Type B pancreatic cell (in vitro differentiated cells): ENCODE data around the gene TMEM101. TPM values are rescaled to one million over a fixed set of nuclear protein-coding genes. Genes with fewer than 3 reads are reported as not detected.

ENCODE experiments used
- DNase-seq: peaks from one replicate; pipeline ENCODE4 v3.0.0; 2021; ENCODE audit warnings: mixed read lengths; ENCODE audit not compliant: unreplicated experiment; ENCODE audit errors: extremely low spot score
- H3K27ac Mint-ChIP-seq: 2 replicates; pipeline ENCODE4 v1.8.0; 2021; ENCODE audit warnings: mild to moderate bottlenecking, mixed read lengths
- H3K27me3 Mint-ChIP-seq: 2 replicates; pipeline ENCODE4 v1.8.0; 2021; ENCODE audit warnings: mixed read lengths
- H3K36me3 Mint-ChIP-seq: 2 replicates; pipeline ENCODE4 v1.8.0; 2021; ENCODE audit warnings: mixed read lengths
- H3K4me1 Mint-ChIP-seq: one replicate; pipeline ENCODE4 v1.8.0; 2021; ENCODE audit warnings: mixed read lengths; ENCODE audit not compliant: unreplicated experiment
- H3K4me3 Mint-ChIP-seq: 2 replicates; pipeline ENCODE4 v1.8.0; 2021; ENCODE audit warnings: mild to moderate bottlenecking, mixed read lengths
- H3K9me3 Mint-ChIP-seq: 2 replicates; pipeline ENCODE4 v1.8.0; 2021; ENCODE audit warnings: mixed read lengths
- total RNA-seq: library from RNA; stranded (reverse); gene quantifications from 2 replicates; pipeline ENCODE4 v1.2.1, GENCODE V29; 2021; ENCODE audit warnings: low replicate concordance
- TF ChIP-seq, protein P1 (sequence below): fragments of 200-600 bp; sonication (generic); conservative IDR thresholded peaks from 2 replicates; pipeline ENCODE4 v1.5.0; 2021; ENCODE audit warnings: antibody characterized with exemption, mild to moderate bottlenecking

TMEM101 gene
- total RNA-seq, 1 donor from 2014 or later = 33.8 TPM

- TF ChIP-seq, protein P1, sequence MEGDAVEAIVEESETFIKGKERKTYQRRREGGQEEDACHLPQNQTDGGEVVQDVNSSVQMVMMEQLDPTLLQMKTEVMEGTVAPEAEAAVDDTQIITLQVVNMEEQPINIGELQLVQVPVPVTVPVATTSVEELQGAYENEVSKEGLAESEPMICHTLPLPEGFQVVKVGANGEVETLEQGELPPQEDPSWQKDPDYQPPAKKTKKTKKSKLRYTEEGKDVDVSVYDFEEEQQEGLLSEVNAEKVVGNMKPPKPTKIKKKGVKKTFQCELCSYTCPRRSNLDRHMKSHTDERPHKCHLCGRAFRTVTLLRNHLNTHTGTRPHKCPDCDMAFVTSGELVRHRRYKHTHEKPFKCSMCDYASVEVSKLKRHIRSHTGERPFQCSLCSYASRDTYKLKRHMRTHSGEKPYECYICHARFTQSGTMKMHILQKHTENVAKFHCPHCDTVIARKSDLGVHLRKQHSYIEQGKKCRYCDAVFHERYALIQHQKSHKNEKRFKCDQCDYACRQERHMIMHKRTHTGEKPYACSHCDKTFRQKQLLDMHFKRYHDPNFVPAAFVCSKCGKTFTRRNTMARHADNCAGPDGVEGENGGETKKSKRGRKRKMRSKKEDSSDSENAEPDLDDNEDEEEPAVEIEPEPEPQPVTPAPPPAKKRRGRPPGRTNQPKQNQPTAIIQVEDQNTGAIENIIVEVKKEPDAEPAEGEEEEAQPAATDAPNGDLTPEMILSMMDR = no peak
- no peaks in the 10 kb centered on the region for H3K4me1 Mint-ChIP-seq
- no peak overlapping the region for H3K4me3 Mint-ChIP-seq
- no peak overlapping the region for H3K27ac Mint-ChIP-seq
- H3K9me3 Mint-ChIP-seq = no peaks in the 10 kb centered on the region
- no peak for DNase-seq
- H3K36me3 Mint-ChIP-seq = no peaks in the 10 kb centered on the region
- peaks cover 26% of the 10 kb centered on the region for H3K27me3 Mint-ChIP-seq
Measured at GRCh38 chr17:43992641-43993040, 22.1 kb downstream of the TMEM101 start.

- Mint-ChIP-seq H3K4me1 (no peaks in the 10 kb centered on the region), H3K27me3 (peaks cover 50% of the 10 kb centered on the region), H3K9me3 (no peaks in the 10 kb centered on the region), H3K36me3 (no peaks in the 10 kb centered on the region), H3K4me3 (no peak overlapping the region), H3K27ac (no peak overlapping the region)
- no peak for DNase-seq
- TF ChIP-seq, protein P1 = no peak
Measured at GRCh38 chr17:43988301-43988700, 26.5 kb downstream of the TMEM101 start.

- H3K27ac Mint-ChIP-seq = no peak overlapping the region
- DNase-seq = no peak
- no peaks in the 10 kb centered on the region for H3K9me3 Mint-ChIP-seq
- no peaks in the 10 kb centered on the region for H3K36me3 Mint-ChIP-seq
- H3K4me1 Mint-ChIP-seq = no peaks in the 10 kb centered on the region
- H3K27me3 Mint-ChIP-seq = peaks cover 59% of the 10 kb centered on the region
- H3K4me3 Mint-ChIP-seq = no peak overlapping the region
- TF ChIP-seq, protein P1 = no peak
Measured at GRCh38 chr17:43987131-43988021, 27.4 kb downstream of the TMEM101 start.

DNA sequence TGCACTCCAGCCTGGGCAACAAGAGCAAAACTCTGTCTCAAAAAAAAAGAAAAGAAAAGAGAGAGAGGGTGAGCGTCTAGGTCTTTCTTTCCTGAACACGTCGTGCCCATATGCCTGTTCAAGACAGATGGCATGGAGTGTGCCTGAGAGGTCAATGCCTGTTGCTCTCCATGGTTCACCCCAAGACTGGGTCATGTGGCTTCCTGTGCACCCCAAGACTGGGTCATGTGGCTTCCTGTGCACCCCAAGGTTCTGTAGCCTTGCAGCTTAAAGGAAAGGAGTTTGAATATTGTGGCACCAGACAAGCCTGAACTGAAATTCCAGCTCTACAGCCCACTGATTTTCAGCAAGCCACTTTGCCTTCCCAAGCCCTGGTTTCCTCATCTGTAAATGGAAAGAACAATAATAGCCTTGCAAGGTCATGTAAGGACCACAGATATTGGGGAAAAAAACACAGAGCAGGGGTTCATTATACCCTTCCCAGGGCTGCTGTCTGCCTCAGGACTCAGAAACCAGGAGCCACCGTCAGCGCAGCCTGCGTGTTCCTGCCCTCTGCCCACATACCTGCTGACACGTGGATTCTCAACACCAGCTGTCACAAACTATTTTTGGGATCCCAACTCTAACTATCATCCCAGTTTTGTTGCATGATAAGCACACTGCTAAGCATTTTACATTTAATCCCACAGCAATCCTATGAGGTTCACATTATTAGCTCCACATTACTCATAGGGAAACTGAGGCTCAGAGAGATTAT is 28.4 kb downstream of the TMEM101 start:
- no peaks in the 10 kb centered on the region for H3K4me1 Mint-ChIP-seq
- TF ChIP-seq, protein P1 = no peak
- H3K27me3 Mint-ChIP-seq = peaks cover 69% of the 10 kb centered on the region
- H3K27ac Mint-ChIP-seq = no peak overlapping the region
- DNase-seq = no peak
- no peaks in the 10 kb centered on the region for H3K36me3 Mint-ChIP-seq
- no peak overlapping the region for H3K4me3 Mint-ChIP-seq
- no peaks in the 10 kb centered on the region for H3K9me3 Mint-ChIP-seq

DNA sequence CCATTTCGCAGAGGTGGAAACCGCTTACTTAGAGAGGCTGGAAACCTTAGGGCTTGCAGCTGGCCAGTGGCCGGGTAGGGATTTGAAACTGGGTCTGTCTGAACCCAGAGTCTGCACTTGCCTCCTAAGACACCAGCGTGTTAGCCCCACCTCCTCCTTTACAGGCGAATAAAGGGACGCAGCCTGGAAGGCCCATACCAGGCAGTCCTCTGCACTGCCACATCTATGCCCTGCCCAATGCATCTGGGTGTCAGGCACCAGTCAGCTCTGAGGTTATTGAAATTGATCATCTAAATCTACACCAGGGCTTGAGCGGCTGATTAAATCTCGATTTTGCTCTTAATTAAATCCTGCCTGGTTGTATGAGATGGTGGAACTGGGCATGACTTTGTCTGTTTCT is 30.2 kb downstream of the TMEM101 start:
- DNase-seq = no peak
- Mint-ChIP-seq H3K36me3 (no peaks in the 10 kb centered on the region), H3K27me3 (peaks cover 83% of the 10 kb centered on the region), H3K4me3 (peak overlapping the region; percentile 73), H3K27ac (no peak overlapping the region), H3K9me3 (no peaks in the 10 kb centered on the region), H3K4me1 (no peaks in the 10 kb centered on the region)
- TF ChIP-seq, protein P1 = no peak
